IMR-90 (cell line): ENCODE measurements around the gene CCNQ. TPM values are rescaled to one million over a fixed set of nuclear protein-coding genes. Genes with fewer than 3 reads are reported as not detected.

Experiments used
- ATAC-seq: fragments of 200-7000 bp; cut with Tn5 transposase; 2 replicates; pipeline ENCODE4 v1.9.1; 2020; ENCODE audit warnings: low read depth, mild to moderate bottlenecking, moderate library complexity
- BruUV-seq: library from RNA; stranded (reverse); fragments of 400-500 nt; replicated peaks from 2 replicates; lab custom pipeline; 2021; lab: Mats Ljungman, UMichigan
- CTCF ChIA-PET: fragments of 300-600 bp; formaldehyde crosslinking; extraction: SDS; loops from one replicate; lab custom pipeline; 2021; ENCODE audit warnings: antibody characterized with exemption; lab: Yijun Ruan, JAX
- POLR2A ChIA-PET: fragments of 300-600 bp; sonication (Branson Sonifier 250); formaldehyde crosslinking; loops from one replicate; lab custom pipeline; 2022; ENCODE audit warnings: antibody characterized with exemption; ENCODE audit not compliant: unreplicated experiment; lab: Charles Lee
- DNase-seq: peaks from one replicate; pipeline ENCODE4 v3.0.0; 2013
- H2AFZ ChIP-seq: replicated peaks from 2 replicates; pipeline ENCODE3; 2013; ENCODE audit warnings: low read length, mild to moderate bottlenecking; ENCODE audit not compliant: poor library complexity
- H2AK5ac ChIP-seq: 2 replicates; pipeline ENCODE4 v1.6.1; 2013; ENCODE audit warnings: low read depth, low read length, inconsistent platforms
- H2AK9ac ChIP-seq: replicated peaks from 2 replicates; pipeline ENCODE3; 2013; ENCODE audit warnings: mild to moderate bottlenecking, low read depth, low read length, moderate library complexity; ENCODE audit not compliant: poor library complexity
- H2BK120ac ChIP-seq: 2 replicates; pipeline ENCODE4 v1.6.1; 2013; ENCODE audit warnings: low read depth, low read length, inconsistent platforms
- H2BK15ac ChIP-seq: 3 replicates; pipeline ENCODE4 v1.6.1; 2013; ENCODE audit warnings: low read depth, low read length, inconsistent platforms
- H2BK20ac ChIP-seq: 2 replicates; pipeline ENCODE4 v1.6.1; 2013; ENCODE audit warnings: low read depth, mild to moderate bottlenecking, inconsistent platforms, low read length, moderate library complexity
- H2BK5ac ChIP-seq: 2 replicates; pipeline ENCODE4 v1.6.1; 2013; ENCODE audit warnings: mild to moderate bottlenecking, low read depth, low read length, inconsistent platforms; ENCODE audit not compliant: poor library complexity, severe bottlenecking
- H3K14ac ChIP-seq: replicated peaks from 2 replicates; pipeline ENCODE4 v1.6.1; 2013; ENCODE audit warnings: low read depth, low read length, inconsistent platforms
- H3K18ac ChIP-seq: 2 replicates; pipeline ENCODE4 v1.6.1; 2013; ENCODE audit warnings: low read depth, low read length, control low read depth
- H3K23ac ChIP-seq: 2 replicates; pipeline ENCODE4 v1.6.1; 2013; ENCODE audit warnings: low read depth, low read length, inconsistent platforms
- H3K27ac ChIP-seq: 2 replicates; pipeline ENCODE4 v1.5.1; 2013; ENCODE audit warnings: mild to moderate bottlenecking, control low read depth, low read length; ENCODE audit not compliant: insufficient read depth
- H3K27me3 ChIP-seq: 2 replicates; pipeline ENCODE4 v1.6.1; 2013; ENCODE audit warnings: low read length; ENCODE audit not compliant: control insufficient read depth, insufficient read depth
- H3K36me3 ChIP-seq: 2 replicates; pipeline ENCODE4 v1.6.1; 2013; ENCODE audit warnings: low read length, mixed read lengths; ENCODE audit not compliant: control insufficient read depth, insufficient read depth
- H3K4ac ChIP-seq: 2 replicates; pipeline ENCODE4 v1.6.1; 2013; ENCODE audit warnings: low read depth, low read length, inconsistent platforms
- H3K4me1 ChIP-seq: 2 replicates; pipeline ENCODE4 v1.6.1; 2013; ENCODE audit warnings: low read length, mixed read lengths; ENCODE audit not compliant: control insufficient read depth, insufficient read depth
- H3K4me2 ChIP-seq: 2 replicates; pipeline ENCODE4 v1.6.1; 2013; ENCODE audit warnings: low read depth, mild to moderate bottlenecking, control low read depth, low read length, moderate library complexity
- H3K4me3 ChIP-seq: 2 replicates; pipeline ENCODE4 v1.5.1; 2013; ENCODE audit warnings: low read depth, mild to moderate bottlenecking, control low read depth, low read length, moderate library complexity; ENCODE audit not compliant: insufficient read depth
- H3K56ac ChIP-seq: 2 replicates; pipeline ENCODE4 v1.6.1; 2013; ENCODE audit warnings: low read length, inconsistent platforms; ENCODE audit not compliant: insufficient read depth; ENCODE audit errors: extremely low read depth
- H3K79me1 ChIP-seq, 2 experiments: 2 replicates each; pipeline ENCODE4 v1.6.1; 2013; ENCODE audit warnings: low read length in 2 of 2, inconsistent platforms in 1 of 2, low read depth in 1 of 2
- H3K9ac ChIP-seq: 2 replicates; pipeline ENCODE4 v1.6.1; 2013; ENCODE audit warnings: low read depth, low read length, control low read depth
- H3K9me1 ChIP-seq: 2 replicates; pipeline ENCODE4 v1.6.1; 2013; ENCODE audit warnings: low read length, inconsistent platforms; ENCODE audit not compliant: insufficient read depth
- H3K9me3 ChIP-seq: 2 replicates; pipeline ENCODE4 v1.6.1; 2013; ENCODE audit warnings: low read length; ENCODE audit not compliant: control insufficient read depth, insufficient read depth
- H4K20me1 ChIP-seq: 2 replicates; pipeline ENCODE4 v1.6.1; 2013; ENCODE audit warnings: low read length, inconsistent platforms; ENCODE audit not compliant: insufficient read depth
- H4K5ac ChIP-seq: 2 replicates; pipeline ENCODE4 v1.6.1; 2013; ENCODE audit warnings: mild to moderate bottlenecking, low read depth, low read length, control low read depth
- H4K8ac ChIP-seq, 2 experiments: 2 replicates each; pipeline ENCODE4 v1.6.1; 2013; ENCODE audit warnings: low read depth in 2 of 2, low read length in 2 of 2, control low read depth in 1 of 2, inconsistent platforms in 1 of 2
- H4K91ac ChIP-seq: 2 replicates; pipeline ENCODE4 v1.6.1; 2013; ENCODE audit warnings: low read depth, low read length, inconsistent platforms; ENCODE audit not compliant: insufficient read depth
- BHLHE40 ChIP-seq: fragments of 150-350 bp; IDR thresholded peaks from 2 replicates; pipeline ENCODE4 v1.6.1; 2016; ENCODE audit warnings: mild to moderate bottlenecking, low read depth, low read length
- CEBPB ChIP-seq: IDR thresholded peaks from 2 replicates; pipeline ENCODE4 v1.6.1; 2012; ENCODE audit warnings: low read depth, low read length, improper control_type of control experiment
- CHD1 ChIP-seq: IDR thresholded peaks from 2 replicates; pipeline ENCODE4 v1.6.1; 2012; ENCODE audit warnings: low read depth, low read length, improper control_type of control experiment
- CTCF ChIP-seq: conservative IDR thresholded peaks from 2 replicates; pipeline ENCODE4 v1.5.1; 2012; ENCODE audit warnings: mild to moderate bottlenecking, low read depth, low read length, improper control_type of control experiment
- ELK1 ChIP-seq: fragments of 150-350 bp; IDR thresholded peaks from 2 replicates; pipeline ENCODE4 v1.6.1; 2016; ENCODE audit warnings: low read depth, mild to moderate bottlenecking, low read length, moderate library complexity, borderline replicate concordance
- FOS ChIP-seq: fragments of 150-350 bp; IDR thresholded peaks from 2 replicates; pipeline ENCODE4 v1.6.1; 2016; ENCODE audit warnings: low read depth, low read length
- MAFK ChIP-seq: IDR thresholded peaks from 2 replicates; pipeline ENCODE4 v1.6.1; 2012; ENCODE audit warnings: low read depth, low read length, improper control_type of control experiment
- MAZ ChIP-seq: IDR thresholded peaks from 2 replicates; pipeline ENCODE4 v1.6.1; 2012; ENCODE audit warnings: low read depth, mild to moderate bottlenecking, low read length, improper control_type of control experiment, moderate library complexity, borderline replicate concordance
- MXI1 ChIP-seq: IDR thresholded peaks from 2 replicates; pipeline ENCODE4 v1.6.1; 2012; ENCODE audit warnings: low read depth, mild to moderate bottlenecking, low read length, moderate library complexity, borderline replicate concordance
- NFE2L2 ChIP-seq: fragments of 150-350 bp; IDR thresholded peaks from 2 replicates; pipeline ENCODE4 v1.6.1; 2016; ENCODE audit warnings: low read depth, mild to moderate bottlenecking, low read length
- POLR2A ChIP-seq: IDR thresholded peaks from 2 replicates; pipeline ENCODE4 v1.6.1; 2012; ENCODE audit warnings: mild to moderate bottlenecking, low read depth, low read length
- RAD21 ChIP-seq: IDR thresholded peaks from 2 replicates; pipeline ENCODE4 v1.6.1; 2012; ENCODE audit warnings: low read length, improper control_type of control experiment
- RCOR1 ChIP-seq: IDR thresholded peaks from 2 replicates; pipeline ENCODE4 v1.6.1; 2012; ENCODE audit warnings: mild to moderate bottlenecking, low read length, improper control_type of control experiment; ENCODE audit not compliant: insufficient replicate concordance
- RFX5 ChIP-seq: IDR thresholded peaks from 2 replicates; pipeline ENCODE4 v1.8.0; 2012; ENCODE audit warnings: low read depth, mild to moderate bottlenecking, low read length, moderate library complexity
- SMC3 ChIP-seq: fragments of 150-350 bp; IDR thresholded peaks from 2 replicates; pipeline ENCODE4 v1.6.1; 2016; ENCODE audit warnings: low read depth, mild to moderate bottlenecking, antibody characterized with exemption, low read length, moderate library complexity
- WGBS, 2 experiments: methylation state at CpG; one replicate each; pipeline versions ENCODE4 v1.1.5 to v1.1.7; 2013; ENCODE audit warnings: missing lambda C conversion rate in 2 of 2; ENCODE audit not compliant: insufficient read length in 1 of 2; ENCODE audit errors: extremely low coverage in 2 of 2; 5-methylcytosine and 5-hydroxymethylcytosine counted together
- dilution Hi-C: fragments of 300-500 bp; cut with HindIII; formaldehyde crosslinking; loops from one replicate; pipeline ENCODE4 v1.14.3; 2018; ENCODE audit warnings: low sequenced_read_pairs; ENCODE audit not compliant: unreplicated experiment
- in situ Hi-C: fragments of 300-500 bp; cut with MboI; formaldehyde crosslinking; loops from 3 replicates; pipeline ENCODE4 v1.14.3; 2019; ENCODE audit warnings: low sequenced_read_pairs, inconsistent platforms, mixed read lengths
- intact Hi-C: fragments of 100-400 bp; cut with micrococcal nuclease; formaldehyde crosslinking; loops from 2 replicates; pipeline ENCODE4 v1.10.0; 2022
- polyA plus RNA-seq, 3 experiments: library from polyadenylated mRNA; depleted of rRNA; stranded (reverse); fragments of >200 nt; gene quantifications; 2 replicates each; pipeline ENCODE4 v1.2.3, GENCODE V29; 2012; ENCODE audit warnings: low replicate concordance in 1 of 3
- total RNA-seq: library from RNA; depleted of rRNA; stranded (reverse); fragments of >200 nt; gene quantifications from 2 replicates; pipeline ENCODE4 v1.2.3, GENCODE V29; 2012

Gene CCNQ
- total and polyA plus RNA-seq, 2 of the 4 experiments (the other 2 are of a cell fraction) = 27.6 to 35.2 TPM

- H3K27me3 ChIP-seq = peaks cover 13% of the 10 kb centered on the region; the same call in 1 of the 2 replicates
- in situ Hi-C loops (loop anchor here (5.0 kb wide), 1 partner anchor 111 kb away; no protein-coding TSS in a partner anchor), dilution Hi-C loops (no loop called here), intact Hi-C loops (no loop called here)
- TF ChIP-seq CEBPB = no peak
- no peak for TF ChIP-seq RFX5
- no peak for TF ChIP-seq NFE2L2
- no peak for TF ChIP-seq POLR2A
- no peak for TF ChIP-seq FOS
- TF ChIP-seq CTCF = no peak
- no peak for TF ChIP-seq BHLHE40
- TF ChIP-seq RAD21 = no peak
- no peak for TF ChIP-seq MAFK
- no peak for TF ChIP-seq MAZ
- TF ChIP-seq MXI1 = no peak
- TF ChIP-seq SMC3 = no peak
- TF ChIP-seq ELK1 = no peak
- no peak for TF ChIP-seq CHD1
- no peak for TF ChIP-seq RCOR1
- POLR2A ChIA-PET = no interaction called here
- H2BK15ac ChIP-seq = no peak overlapping the region
- no peak overlapping the region for H3K56ac ChIP-seq
- no peak overlapping the region for H4K91ac ChIP-seq
- H3K4me2 ChIP-seq = no peak overlapping the region
- no peak overlapping the region for H3K9ac ChIP-seq
- H4K5ac ChIP-seq = no peak overlapping the region
- H3K4me1 ChIP-seq = no peaks in the 10 kb centered on the region
- H2AFZ ChIP-seq = no peak overlapping the region
- CTCF ChIA-PET = no interaction called here
- no peak overlapping the region for H3K4ac ChIP-seq
- no peak overlapping the region for H3K14ac ChIP-seq
- WGBS, 2 experiments = 100% methylated on average over 1 of the region's 12 CpGs; no CpG with 5 or more reads in 1 of the 2 experiments
- no peak overlapping the region for H3K4me3 ChIP-seq
- no peak overlapping the region for H3K23ac ChIP-seq
- no peak overlapping the region for H3K27ac ChIP-seq
- no peak overlapping the region for H4K8ac ChIP-seq
- no peaks in the 10 kb centered on the region for H3K79me1 ChIP-seq
- no peak overlapping the region for H2BK5ac ChIP-seq
- H3K9me3 ChIP-seq = no peaks in the 10 kb centered on the region; the same call in 1 of the 2 replicates
- no peaks in the 10 kb centered on the region for H3K36me3 ChIP-seq
- H2AK9ac ChIP-seq = peak overlapping the region; percentile 5
- H4K20me1 ChIP-seq = no peaks in the 10 kb centered on the region
- DNase-seq = no peak
- no peak overlapping the region for H3K18ac ChIP-seq
- H3K9me1 ChIP-seq = no peaks in the 10 kb centered on the region
- H2BK120ac ChIP-seq = no peak overlapping the region
- no peak overlapping the region for H2AK5ac ChIP-seq
- H2BK20ac ChIP-seq = no peak overlapping the region
- BruUV-seq = no TSS peak
- ATAC-seq = no peak
Observed at GRCh38 chrX:153556767-153557166, 42.2 kb downstream of the CCNQ start.
